Muscle layer of colon (tissue), 2 donors: ENCODE results near the gene RAB17.
"Not testable (repeated sequence)": the region's sequence is repeated elsewhere in the genome, so short reads cannot be mapped to it uniquely, and the experiment has no call there.

ENCODE experiments used
- H3K27ac ChIP-seq: one replicate; pipeline ENCODE4 v1.7.0; 2013; ENCODE audit warnings: low read depth, mild to moderate bottlenecking, low read length, moderate library complexity
- H3K27me3 ChIP-seq, 2 donors: one replicate each; pipeline ENCODE4 v1.7.0; 2013; ENCODE audit warnings: low read length in 2 of 2, mild to moderate bottlenecking in 2 of 2; ENCODE audit not compliant: insufficient read depth in 2 of 2, control insufficient read depth in 1 of 2
- H3K36me3 ChIP-seq: one replicate; pipeline ENCODE4 v1.7.0; 2013; ENCODE audit warnings: mild to moderate bottlenecking, low read length; ENCODE audit not compliant: insufficient read depth
- H3K4me1 ChIP-seq: one replicate; pipeline ENCODE4 v1.7.0; 2013; ENCODE audit warnings: mild to moderate bottlenecking, low read length; ENCODE audit not compliant: insufficient read depth
- H3K4me3 ChIP-seq, 2 donors: one replicate each; pipeline ENCODE4 v1.7.0; 2013; ENCODE audit warnings: low read length in 2 of 2, low read depth in 1 of 2, mild to moderate bottlenecking in 1 of 2, moderate library complexity in 1 of 2
- H3K9ac ChIP-seq: one replicate; pipeline ENCODE4 v1.7.0; 2013; ENCODE audit warnings: low read length
- H3K9me3 ChIP-seq: one replicate; pipeline ENCODE4 v1.7.0; 2013; ENCODE audit warnings: mild to moderate bottlenecking, low read length
- donor health status: abdominal sarcoma.
- donor health status: Adenocarcinoma of cecum.

RAB17 gene

DNA sequence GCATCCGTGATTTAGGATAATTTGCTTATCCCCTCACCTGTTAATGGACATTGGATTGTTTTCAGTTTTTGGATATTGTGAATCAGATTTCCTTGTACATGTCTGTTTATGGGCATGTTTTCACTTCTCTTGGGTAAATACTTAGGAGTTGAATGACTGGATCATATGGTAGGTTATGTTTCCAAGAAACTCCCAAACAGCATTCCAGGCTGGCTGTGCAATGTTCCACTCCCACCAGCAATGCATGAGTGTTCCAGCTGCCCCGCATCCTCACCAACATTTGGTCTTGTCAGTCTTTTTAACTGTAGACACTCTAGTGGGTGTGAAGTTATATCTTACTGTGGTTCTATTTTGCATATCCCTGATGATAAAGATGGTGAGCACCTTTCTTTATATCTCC, 27.9 kb upstream of the RAB17 start:
- Histone ChIP-seq H3K9ac (no peak overlapping the region), H3K27me3 (no peaks in the 10 kb centered on the region), H3K36me3 (no peaks in the 10 kb centered on the region), H3K4me1 (peaks cover 33% of the 10 kb centered on the region), H3K4me3 (no peak overlapping the region), H3K9me3 (no peaks in the 10 kb centered on the region), H3K27ac (no peak overlapping the region)

DNA sequence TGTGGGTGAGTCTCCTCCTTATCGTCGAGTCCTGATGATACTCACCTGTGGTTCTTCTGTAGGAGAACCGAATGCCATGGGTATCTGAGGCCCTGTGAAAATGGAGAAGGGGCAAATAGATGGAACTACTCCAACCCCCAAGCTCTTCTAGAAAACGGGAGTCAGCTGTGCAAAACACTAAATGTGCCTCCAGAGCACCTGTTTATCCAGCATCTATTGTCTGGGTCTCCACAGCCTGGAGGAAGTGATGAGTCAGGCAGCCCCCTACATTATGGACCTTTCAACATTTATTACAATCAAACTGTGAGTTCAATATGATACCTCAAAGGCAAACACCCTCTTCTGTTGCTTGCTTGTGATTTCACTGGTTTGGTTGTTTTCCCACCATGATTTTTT, 27.1 kb upstream of the RAB17 start:
- H3K9ac ChIP-seq = no peak overlapping the region
- no peak overlapping the region for H3K4me3 ChIP-seq
- H3K27ac ChIP-seq = no peak overlapping the region
- no peaks in the 10 kb centered on the region for H3K36me3 ChIP-seq
- H3K9me3 ChIP-seq = no peaks in the 10 kb centered on the region
- peaks cover 33% of the 10 kb centered on the region for H3K4me1 ChIP-seq
- H3K27me3 ChIP-seq = no peaks in the 10 kb centered on the region

DNA sequence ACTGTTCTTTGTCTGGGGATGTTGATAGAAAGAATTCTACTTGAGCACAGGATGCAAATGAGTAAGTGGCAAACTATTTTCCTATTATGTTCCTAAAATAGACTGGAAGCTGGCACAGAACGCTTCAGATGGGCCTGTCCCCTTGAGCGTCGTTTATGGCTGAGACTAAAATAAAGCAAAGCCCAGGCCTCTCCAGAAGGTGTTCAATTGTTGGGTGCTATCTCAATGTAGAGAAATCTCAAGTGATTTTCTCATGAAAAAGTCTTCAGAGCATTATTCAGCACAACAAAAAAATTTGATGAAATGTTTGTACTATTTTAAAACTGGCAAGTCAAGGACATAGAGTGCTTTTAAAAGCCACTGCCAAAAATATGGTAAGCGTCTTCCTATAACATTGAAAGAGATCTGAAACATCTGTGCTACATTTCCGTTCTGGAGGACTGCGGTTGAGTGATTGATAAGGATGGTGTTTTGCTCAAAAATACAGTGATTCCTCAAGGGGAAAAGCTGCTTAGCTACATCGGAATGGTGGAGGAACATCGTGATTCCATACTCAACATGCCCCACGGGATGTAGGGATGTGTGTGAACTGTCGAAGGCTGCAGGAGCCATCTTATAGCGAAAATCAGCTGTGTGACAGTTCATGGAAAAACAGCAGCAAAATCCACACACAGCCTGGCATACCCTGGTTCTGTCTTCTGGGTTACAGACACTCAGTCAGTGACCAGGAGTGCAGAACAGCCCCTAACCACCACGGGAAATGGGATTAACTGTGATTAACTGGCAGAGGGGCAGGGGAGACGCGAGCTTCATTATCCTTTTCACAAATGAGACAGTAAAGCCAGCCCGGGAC, 26.4 kb upstream of the RAB17 start:
- Histone ChIP-seq H3K9me3 (no peaks in the 10 kb centered on the region), H3K27me3 (no peaks in the 10 kb centered on the region), H3K4me1 (peaks cover 33% of the 10 kb centered on the region), H3K4me3 (peak overlapping the region in 1 of 2 donors; percentile 2), H3K36me3 (no peaks in the 10 kb centered on the region), H3K27ac (no peak overlapping the region), H3K9ac (no peak overlapping the region)

GRCh38 chr2:237616373-237616733, 25.8 kb upstream of the RAB17 start:
- H3K27ac ChIP-seq = peak overlapping the region; percentile 54
- no peak overlapping the region for H3K9ac ChIP-seq
- no peaks in the 10 kb centered on the region for H3K36me3 ChIP-seq
- H3K4me3 ChIP-seq = peak overlapping the region in 1 of 2 donors; percentile 17
- H3K4me1 ChIP-seq = peaks cover 33% of the 10 kb centered on the region
- no peaks in the 10 kb centered on the region for H3K27me3 ChIP-seq
- no peaks in the 10 kb centered on the region for H3K9me3 ChIP-seq

- Histone ChIP-seq H3K4me1 (peaks cover 33% of the 10 kb centered on the region), H3K27me3 (no peaks in the 10 kb centered on the region), H3K9ac (no peak overlapping the region), H3K36me3 (no peaks in the 10 kb centered on the region), H3K27ac (peak overlapping the region; percentile 54), H3K4me3 (peak overlapping the region in 1 of 2 donors; percentile 17), H3K9me3 (no peaks in the 10 kb centered on the region)
These were observed 25.2 kb upstream of the RAB17 start for GRCh38 chr2:237615631-237616249.

DNA sequence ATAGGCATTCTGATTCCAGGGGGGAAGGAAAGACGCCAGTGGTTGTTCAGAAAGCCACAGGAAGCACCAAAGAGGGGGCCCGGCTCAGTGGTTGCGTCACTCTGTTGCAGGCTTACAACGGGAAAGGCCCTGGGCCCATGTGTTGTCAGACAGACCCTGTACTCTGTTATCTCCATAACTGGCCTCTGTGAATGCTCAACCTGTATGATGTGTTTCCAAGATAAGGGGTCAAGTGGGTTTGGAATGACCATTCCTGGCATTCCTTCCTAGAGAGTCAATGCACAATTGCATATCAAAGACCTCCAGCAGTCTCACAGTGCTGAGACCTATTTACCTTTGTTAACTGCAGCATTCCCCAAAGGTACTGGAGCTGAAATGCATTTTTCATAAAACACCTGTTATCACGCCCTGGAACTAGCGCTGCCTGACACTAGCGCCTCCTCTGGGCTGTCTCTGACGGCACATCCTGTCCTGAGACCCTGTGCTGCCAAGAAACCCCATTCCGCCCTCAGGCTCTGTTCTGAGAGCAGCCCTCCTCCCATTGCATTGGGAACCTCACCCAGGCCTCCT, 23.7 kb upstream of the RAB17 start:
- H3K4me3 ChIP-seq = no peak overlapping the region
- no peaks in the 10 kb centered on the region for H3K9me3 ChIP-seq
- H3K27me3 ChIP-seq = no peaks in the 10 kb centered on the region
- no peaks in the 10 kb centered on the region for H3K36me3 ChIP-seq
- no peak overlapping the region for H3K27ac ChIP-seq
- H3K4me1 ChIP-seq = peaks cover 33% of the 10 kb centered on the region
- H3K9ac ChIP-seq = no peak overlapping the region

- no peak overlapping the region for H3K4me3 ChIP-seq
- H3K4me1 ChIP-seq = peaks cover 33% of the 10 kb centered on the region
- H3K9ac ChIP-seq = no peak overlapping the region
- no peaks in the 10 kb centered on the region for H3K9me3 ChIP-seq
- H3K36me3 ChIP-seq = no peaks in the 10 kb centered on the region
- H3K27ac ChIP-seq = no peak overlapping the region
- H3K27me3 ChIP-seq = no peaks in the 10 kb centered on the region
These were observed 23.1 kb upstream of the RAB17 start for GRCh38 chr2:237613679-237614078.

DNA sequence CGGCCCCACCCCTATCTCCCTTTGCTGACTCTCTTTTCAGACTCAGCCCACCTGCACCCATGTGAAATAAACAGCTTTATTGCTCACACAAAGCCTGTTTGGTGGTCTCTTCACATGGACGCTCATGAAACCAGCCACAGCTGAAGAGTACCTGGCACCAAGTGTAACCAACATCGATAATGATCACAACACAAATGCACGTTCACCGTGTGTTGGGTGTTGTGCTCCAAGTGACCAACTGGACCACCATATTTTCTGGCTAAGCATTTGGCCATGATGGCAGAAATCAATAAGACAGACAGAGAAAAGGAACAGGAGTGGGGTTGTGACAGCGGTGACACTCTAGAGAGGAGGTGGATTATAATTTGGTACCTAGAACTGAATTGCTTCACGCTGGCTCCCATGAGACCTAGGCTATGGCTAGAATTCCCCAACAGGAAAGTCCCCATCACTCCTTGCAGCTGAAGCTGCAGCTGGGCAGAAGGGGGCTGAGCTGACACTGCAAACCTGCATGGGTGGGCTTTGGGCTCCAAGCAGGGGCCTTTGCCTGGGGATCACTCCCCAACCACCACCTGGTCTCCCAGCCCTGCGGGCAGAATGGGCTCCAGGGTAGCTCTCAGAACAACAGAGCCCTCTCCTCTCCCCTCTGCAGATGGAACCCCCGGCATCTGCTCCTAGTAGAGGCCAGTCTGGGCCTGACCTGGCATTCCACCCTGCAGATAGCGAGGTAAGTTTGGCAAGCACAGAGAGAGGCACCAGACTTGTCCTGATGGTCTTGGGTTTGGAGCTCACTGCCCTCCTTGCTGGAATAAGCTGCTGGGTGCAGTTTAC, 22.2 kb upstream of the RAB17 start:
- Histone ChIP-seq H3K27me3 (no peaks in the 10 kb centered on the region), H3K36me3 (no peaks in the 10 kb centered on the region), H3K4me3 (no peak overlapping the region), H3K4me1 (peaks cover 28% of the 10 kb centered on the region), H3K27ac (no peak overlapping the region), H3K9me3 (no peaks in the 10 kb centered on the region), H3K9ac (no peak overlapping the region)

- H3K9ac ChIP-seq, H3K9me3 ChIP-seq, H3K4me1 ChIP-seq, H3K27me3 ChIP-seq, H3K36me3 ChIP-seq, H3K4me3 ChIP-seq, H3K27ac ChIP-seq: not testable (repeated sequence)
These were observed 16.0 kb upstream of the RAB17 start for GRCh38 chr2:237606522-237606921.

- H3K9me3 ChIP-seq = no peaks in the 10 kb centered on the region
- H3K36me3 ChIP-seq = no peaks in the 10 kb centered on the region
- H3K9ac ChIP-seq = no peak overlapping the region
- no peak overlapping the region for H3K4me3 ChIP-seq
- peaks cover 11% of the 10 kb centered on the region for H3K4me1 ChIP-seq
- no peaks in the 10 kb centered on the region for H3K27me3 ChIP-seq
- H3K27ac ChIP-seq = no peak overlapping the region
These were observed 14.4 kb upstream of the RAB17 start for GRCh38 chr2:237604960-237605359.

DNA sequence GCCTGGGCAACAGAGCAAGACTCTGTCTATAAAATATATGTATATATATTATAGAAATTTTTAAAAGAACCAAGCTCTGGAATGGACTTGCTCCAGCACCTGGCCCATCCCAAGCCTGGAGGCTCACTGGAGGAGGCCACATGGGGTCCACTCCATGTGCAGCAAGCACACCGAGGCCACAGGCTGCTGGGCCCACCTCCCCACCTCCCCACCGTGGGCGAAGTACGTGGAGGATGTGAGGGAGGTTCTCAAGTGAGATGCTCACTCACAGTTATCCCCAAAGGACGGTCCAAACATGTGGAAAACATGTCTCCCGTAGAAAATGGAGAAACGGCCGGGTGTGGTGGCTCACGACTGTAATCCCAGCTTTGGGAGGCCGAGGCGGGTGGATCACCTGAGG, 13.9 kb upstream of the RAB17 start:
- Histone ChIP-seq H3K27me3 (no peaks in the 10 kb centered on the region), H3K36me3 (no peaks in the 10 kb centered on the region), H3K9me3 (no peaks in the 10 kb centered on the region), H3K4me3 (no peak overlapping the region), H3K9ac (no peak overlapping the region), H3K4me1 (peaks cover 14% of the 10 kb centered on the region), H3K27ac (no peak overlapping the region)
